Subcutaneous adipose tissue (tissue), 4 donors: Measurements from ENCODE around the gene GDNF. TPM values are rescaled to one million over a fixed set of nuclear protein-coding genes. Genes with fewer than 3 reads are reported as not detected.

ENCODE experiments used
- CTCF ChIP-seq: fragments of 450-650 bp; IDR thresholded peaks from one replicate; pipeline ENCODE4 v1.5.1; 2016; ENCODE audit warnings: low read depth, mild to moderate bottlenecking, control low read depth, antibody characterized with exemption, moderate library complexity
- total RNA-seq, 4 donors: library from RNA; depleted of rRNA; stranded (reverse); fragments of >200 nt; gene quantifications; one replicate each; pipeline ENCODE4 v1.1.0, GENCODE V29; 2016

The GDNF gene
- total RNA-seq, 4 donors from 2014 or later, result 0.17 TPM; not detected in 3

DNA sequence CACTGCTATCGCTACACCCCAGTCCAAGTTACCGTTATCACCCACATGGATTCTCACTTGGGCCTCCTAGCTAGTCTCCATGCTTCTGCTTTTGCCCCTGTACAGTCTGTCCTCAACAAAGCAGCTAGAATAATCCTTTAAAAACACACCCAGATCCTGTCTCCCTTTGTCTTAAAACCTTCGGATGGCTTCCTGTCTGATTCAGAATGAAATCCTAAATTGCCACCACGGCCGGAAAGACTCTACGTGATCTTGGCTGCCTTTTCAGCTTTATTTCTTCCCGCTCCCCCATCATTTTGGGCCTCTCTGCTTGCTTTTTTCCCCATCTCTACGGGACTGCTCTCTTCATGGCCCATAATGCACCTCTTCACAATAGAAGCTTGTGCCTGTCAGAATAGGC is 33.4 kb downstream of the GDNF start:
- TF ChIP-seq CTCF, result no peak

GRCh38 chr5:37806016-37806415 is 33.8 kb downstream of the GDNF start:
- TF ChIP-seq CTCF, result no peak

DNA sequence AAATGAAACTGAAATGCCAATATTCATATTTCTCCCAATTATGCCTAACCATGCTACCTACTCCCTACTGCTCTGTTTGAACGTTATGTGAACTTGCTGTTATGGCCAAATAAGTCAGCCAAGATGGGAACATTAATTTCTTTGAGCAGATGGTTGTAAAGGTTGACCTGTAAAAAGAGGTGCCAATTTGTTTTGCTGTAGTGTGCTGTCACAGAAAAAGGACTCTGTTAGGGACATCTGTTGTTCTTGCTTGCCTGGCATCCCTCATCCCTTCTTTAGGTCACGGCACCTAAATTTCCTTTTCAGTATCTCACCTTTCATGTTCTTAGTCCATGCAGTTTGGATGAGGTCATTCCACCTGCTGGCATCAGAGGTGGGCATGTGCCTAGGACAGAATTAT is 35.4 kb downstream of the GDNF start:
- TF ChIP-seq CTCF, result no peak

DNA sequence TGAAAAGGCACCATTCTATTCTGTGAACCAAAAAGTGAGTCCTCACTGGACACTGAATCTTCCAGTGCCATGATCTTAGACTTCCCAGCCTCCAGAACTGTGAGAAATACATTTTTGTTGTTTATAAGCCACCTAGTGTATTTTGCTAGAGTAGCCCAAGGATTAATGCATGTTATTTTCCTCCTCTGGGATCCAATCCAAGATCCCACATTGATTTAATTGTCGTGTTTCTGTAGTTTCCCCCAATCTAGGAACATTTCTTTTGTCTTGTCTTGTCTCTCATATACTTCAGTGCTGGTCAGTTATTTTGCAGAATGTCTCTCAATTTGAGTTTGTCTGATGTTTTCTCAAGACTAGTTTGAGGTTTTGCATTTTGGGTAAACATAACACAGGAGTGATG is 36.4 kb downstream of the GDNF start:
- TF ChIP-seq CTCF, result no peak

DNA sequence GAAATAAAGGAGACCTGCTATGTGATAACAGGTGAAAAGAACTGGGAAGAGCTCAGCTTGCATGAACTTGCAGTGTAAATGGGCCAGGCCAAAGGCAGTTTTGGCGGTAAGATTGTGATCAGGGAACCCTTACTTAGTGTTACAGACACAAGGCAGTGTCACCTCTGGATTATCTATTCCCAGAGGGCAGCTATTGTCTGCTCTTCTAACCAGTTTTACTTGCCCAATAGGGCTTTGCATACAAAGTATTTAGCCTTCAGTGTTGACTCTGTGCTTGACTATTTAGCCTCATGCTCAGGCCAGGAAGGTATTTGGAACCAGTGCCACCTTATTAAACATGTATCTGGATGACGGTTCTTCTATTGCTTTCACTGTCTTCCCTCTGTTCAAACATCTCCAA is 38.3 kb downstream of the GDNF start:
- no peak for TF ChIP-seq CTCF

DNA sequence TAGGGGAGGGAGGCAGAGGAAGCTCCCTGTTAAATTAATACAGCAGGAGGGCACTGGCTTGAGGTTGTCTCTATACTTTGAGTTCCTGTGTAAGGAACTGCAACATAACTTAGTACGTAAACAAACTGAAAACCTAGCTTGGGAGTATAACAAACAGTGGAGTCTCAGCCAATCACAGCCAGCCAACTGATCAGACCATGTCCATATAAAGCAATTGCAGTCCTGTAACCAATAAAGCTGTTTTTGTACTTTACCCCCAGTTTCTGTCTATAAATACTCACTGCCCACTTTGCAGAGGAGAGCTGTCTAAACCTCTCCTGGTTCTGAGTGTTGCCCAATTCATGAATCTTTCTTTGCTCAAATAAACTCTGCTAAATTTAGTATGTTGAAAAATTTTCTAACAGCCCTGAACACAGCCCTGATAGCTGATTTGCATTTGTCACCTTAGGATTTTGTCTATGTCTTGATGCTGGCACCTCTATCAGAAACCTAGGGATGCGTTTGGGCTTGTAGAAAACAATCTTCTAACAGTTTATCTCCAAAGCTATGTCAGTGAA is 39.9 kb downstream of the GDNF start:
- TF ChIP-seq CTCF, result no peak

- TF ChIP-seq CTCF, result no peak
These were observed 46.7 kb downstream of the GDNF start for GRCh38 chr5:37792975-37793631.
